Duodenal mucosa (tissue), 2 donors: Measurements from ENCODE around the gene MARK2.

ENCODE experiments used
- H3K27ac ChIP-seq: one replicate; pipeline ENCODE4 v1.7.0; 2013; ENCODE audit warnings: low read depth, low read length
- H3K27me3 ChIP-seq, 2 donors: one replicate each; pipeline ENCODE4 v1.7.0; 2013; ENCODE audit warnings: low read length in 2 of 2, control low read depth in 1 of 2; ENCODE audit not compliant: insufficient read depth in 2 of 2, control insufficient read depth in 1 of 2
- H3K36me3 ChIP-seq, 2 donors: one replicate each; pipeline ENCODE4 v1.7.0; 2013; ENCODE audit warnings: low read length in 2 of 2, control low read depth in 1 of 2; ENCODE audit not compliant: insufficient read depth in 2 of 2, control insufficient read depth in 1 of 2
- H3K4me1 ChIP-seq, 2 donors: one replicate each; pipeline ENCODE4 v1.7.0; 2013; ENCODE audit warnings: low read length in 2 of 2, control low read depth in 1 of 2; ENCODE audit not compliant: insufficient read depth in 2 of 2, control insufficient read depth in 1 of 2
- H3K4me3 ChIP-seq, 2 donors: one replicate each; pipeline ENCODE4 v1.7.0; 2013; ENCODE audit warnings: low read length in 2 of 2, low read depth in 1 of 2
- H3K9ac ChIP-seq, 2 donors: one replicate each; pipeline ENCODE4 v1.7.0; 2013; ENCODE audit warnings: low read length in 2 of 2, low read depth in 1 of 2
- H3K9me3 ChIP-seq, 2 donors: one replicate each; pipeline ENCODE4 v1.7.0; 2013; ENCODE audit warnings: low read length in 2 of 2, control low read depth in 1 of 2; ENCODE audit not compliant: control insufficient read depth in 1 of 2

Gene MARK2

GRCh38 chr11:63876616-63877015 is 37.7 kb downstream of the MARK2 start:
- H3K27me3 ChIP-seq, result no peaks in the 10 kb centered on the region
- peaks cover 11 to 12% of the 10 kb centered on the region in 2 donors for H3K36me3 ChIP-seq
- no peak overlapping the region for H3K27ac ChIP-seq
- H3K9me3 ChIP-seq, result no peaks in the 10 kb centered on the region
- H3K4me3 ChIP-seq, result no peak overlapping the region
- H3K9ac ChIP-seq, result no peak overlapping the region
- H3K4me1 ChIP-seq, result peaks cover 44% of the 10 kb centered on the region in 2 donors

GRCh38 chr11:63877658-63878241 is 38.8 kb downstream of the MARK2 start:
- Histone ChIP-seq H3K36me3 (peaks cover 11 to 12% of the 10 kb centered on the region in 2 donors), H3K9me3 (no peaks in the 10 kb centered on the region), H3K27ac (no peak overlapping the region), H3K4me3 (no peak overlapping the region), H3K4me1 (peaks cover 34 to 35% of the 10 kb centered on the region in 2 donors), H3K9ac (no peak overlapping the region), H3K27me3 (no peaks in the 10 kb centered on the region)

DNA sequence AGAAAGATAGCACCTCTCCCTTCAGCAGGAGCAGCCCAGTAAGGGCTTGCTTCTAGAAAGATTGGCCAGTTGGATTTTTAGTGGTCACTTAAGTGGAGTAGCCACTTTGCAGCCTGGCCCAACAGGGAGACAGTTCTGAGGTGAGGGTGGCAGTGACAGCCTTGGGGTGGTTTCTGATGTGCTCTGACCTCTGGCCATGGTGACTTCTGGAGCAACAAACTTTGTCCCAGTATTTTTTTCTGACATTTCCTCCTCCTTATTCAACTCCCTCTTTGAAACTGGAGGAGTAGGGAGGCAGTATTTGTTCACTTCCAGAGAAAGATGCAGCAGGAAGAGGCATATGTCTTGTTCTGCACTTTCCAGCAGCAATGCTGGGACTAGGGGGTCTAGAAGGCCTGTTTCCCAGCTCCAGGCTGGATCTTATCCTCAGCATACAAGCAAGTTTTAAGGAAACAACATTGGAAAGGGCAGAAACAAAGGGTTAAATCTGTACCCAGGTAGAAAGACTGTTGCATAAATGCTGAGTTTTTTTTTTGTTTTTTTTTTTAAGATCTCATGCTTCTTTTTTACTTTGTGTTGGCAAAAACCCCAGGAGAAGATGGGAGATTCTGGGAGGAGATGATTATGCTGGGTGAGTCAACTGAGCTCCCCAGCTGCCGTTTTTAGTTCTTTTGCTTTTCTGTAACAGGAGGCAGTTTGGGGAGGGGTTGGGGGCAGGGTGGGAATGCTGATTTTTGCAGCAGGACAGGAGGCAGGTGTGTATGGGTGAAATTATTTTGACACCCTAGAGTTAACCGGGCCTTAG is 40.9 kb downstream of the MARK2 start:
- peaks cover 35 to 43% of the 10 kb centered on the region in 2 donors for H3K4me1 ChIP-seq
- H3K36me3 ChIP-seq, result peaks cover 11 to 13% of the 10 kb centered on the region in 2 donors
- no peaks in the 10 kb centered on the region for H3K27me3 ChIP-seq
- no peak overlapping the region for H3K4me3 ChIP-seq
- H3K9ac ChIP-seq, result no peak overlapping the region
- no peak overlapping the region for H3K27ac ChIP-seq
- H3K9me3 ChIP-seq, result no peaks in the 10 kb centered on the region

DNA sequence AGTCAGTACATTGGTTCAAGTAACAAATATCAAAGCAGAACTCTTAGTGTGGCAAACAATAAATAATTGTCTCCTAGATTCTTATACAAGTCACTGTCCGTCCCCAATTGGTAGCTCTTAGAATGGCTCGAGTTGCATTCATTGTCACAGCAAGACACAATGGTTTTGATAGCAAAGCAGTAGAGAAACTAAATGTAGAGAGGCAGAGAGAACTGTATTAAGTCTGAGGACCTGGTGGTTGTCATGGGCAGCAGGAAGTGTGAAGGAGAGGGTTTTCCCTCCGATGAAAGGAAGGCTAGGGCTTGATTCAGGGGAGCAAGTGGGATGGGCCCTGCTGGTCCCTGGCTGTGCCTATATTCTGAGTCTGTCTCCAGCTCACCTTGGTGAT is 41.5 kb downstream of the MARK2 start:
- Histone ChIP-seq H3K9me3 (no peaks in the 10 kb centered on the region), H3K27ac (no peak overlapping the region), H3K27me3 (no peaks in the 10 kb centered on the region), H3K4me1 (peaks cover 36 to 44% of the 10 kb centered on the region in 2 donors), H3K9ac (no peak overlapping the region), H3K36me3 (peaks cover 11 to 12% of the 10 kb centered on the region in 2 donors), H3K4me3 (no peak overlapping the region)

- no peaks in the 10 kb centered on the region for H3K9me3 ChIP-seq
- H3K27ac ChIP-seq, result no peak overlapping the region
- peaks cover 50 to 57% of the 10 kb centered on the region in 2 donors for H3K4me1 ChIP-seq
- H3K4me3 ChIP-seq, result no peak overlapping the region
- no peak overlapping the region for H3K9ac ChIP-seq
- peaks cover 4 to 5% of the 10 kb centered on the region in 2 donors for H3K36me3 ChIP-seq
- H3K27me3 ChIP-seq, result no peaks in the 10 kb centered on the region
Measured at GRCh38 chr11:63882555-63883242, 43.8 kb downstream of the MARK2 start.

- Histone ChIP-seq H3K9me3 (no peaks in the 10 kb centered on the region), H3K36me3 (peaks cover 3 to 5% of the 10 kb centered on the region in 2 donors), H3K4me3 (no peak overlapping the region), H3K27me3 (no peaks in the 10 kb centered on the region), H3K27ac (no peak overlapping the region), H3K4me1 (peaks cover 59 to 62% of the 10 kb centered on the region in 2 donors), H3K9ac (peak overlapping the region in 1 of 2 donors; percentile 6)
Measured at GRCh38 chr11:63883791-63884190, 44.9 kb downstream of the MARK2 start.

DNA sequence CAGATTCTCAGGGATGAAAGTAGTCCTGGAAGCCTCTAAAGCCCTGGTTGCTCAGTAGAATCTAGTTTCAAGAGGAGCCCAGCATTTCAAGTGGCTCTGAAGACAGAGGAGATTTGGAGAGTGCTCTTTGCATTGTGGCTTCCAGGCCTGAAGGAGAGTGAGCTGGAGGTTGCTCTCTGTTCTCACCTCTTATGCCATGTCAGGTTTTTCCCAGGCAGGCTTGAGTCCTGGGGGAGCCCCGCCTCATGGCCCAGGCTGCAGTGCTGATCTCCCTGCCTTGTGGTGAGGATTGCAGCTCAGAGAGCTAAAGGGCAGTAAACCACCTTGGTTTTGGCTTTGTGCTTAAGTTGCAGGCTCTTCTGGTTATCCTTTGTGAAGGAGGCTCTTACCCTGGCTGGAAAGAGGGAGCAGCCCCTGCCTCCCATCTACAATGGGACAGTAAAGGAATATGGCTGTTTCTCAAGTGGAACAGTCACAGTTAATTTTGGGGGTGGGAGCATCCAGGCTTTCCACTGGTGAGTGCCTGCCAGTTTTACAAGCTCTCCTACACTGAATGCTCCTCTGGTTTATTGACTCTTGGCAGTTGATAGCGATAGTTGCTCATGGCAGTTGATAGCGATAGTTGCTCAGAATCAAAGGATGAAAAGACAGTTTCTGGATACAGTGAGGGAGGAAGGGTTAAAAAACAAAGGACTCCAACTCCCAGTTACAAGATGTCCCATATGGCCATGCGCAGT is 45.5 kb downstream of the MARK2 start:
- H3K36me3 ChIP-seq, result peaks cover 3% of the 10 kb centered on the region in 2 donors
- peaks cover 62 to 63% of the 10 kb centered on the region in 2 donors for H3K4me1 ChIP-seq
- H3K27ac ChIP-seq, result no peak overlapping the region
- peak overlapping the region in 1 of 2 donors; percentile 6 for H3K9ac ChIP-seq
- H3K9me3 ChIP-seq, result no peaks in the 10 kb centered on the region
- H3K4me3 ChIP-seq, result no peak overlapping the region
- H3K27me3 ChIP-seq, result no peaks in the 10 kb centered on the region

DNA sequence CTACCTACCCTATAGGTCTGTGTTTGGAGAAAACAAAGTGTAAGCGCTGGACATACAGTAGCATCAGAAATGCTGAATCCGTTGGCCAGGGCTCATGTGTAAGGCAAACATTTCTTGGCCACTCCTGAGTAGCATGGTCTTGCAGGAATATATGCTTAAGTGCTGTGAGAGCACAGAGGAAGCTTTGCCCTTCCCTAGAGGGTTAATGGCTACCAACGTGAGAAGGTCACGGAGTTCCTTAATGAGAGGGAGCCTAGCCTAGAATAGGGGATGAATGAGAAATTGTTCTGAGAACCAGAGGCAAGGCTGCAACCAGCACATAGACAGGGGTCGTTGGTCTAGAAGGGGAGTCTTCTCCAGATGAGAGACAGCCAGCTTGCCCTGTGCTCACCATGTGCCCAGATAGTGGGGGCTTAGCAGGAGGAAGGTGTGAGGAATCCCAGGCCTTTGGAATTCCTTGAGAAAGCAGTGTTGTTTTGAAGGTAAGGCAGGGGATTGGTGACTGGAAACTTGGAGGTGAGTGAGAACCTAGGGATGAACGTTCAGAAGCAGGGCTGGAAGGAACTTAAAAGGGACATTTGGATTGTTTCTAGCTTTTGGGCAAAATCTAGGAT is 48.6 kb downstream of the MARK2 start:
- Histone ChIP-seq H3K27me3 (no peaks in the 10 kb centered on the region), H3K9me3 (no peaks in the 10 kb centered on the region), H3K36me3 (peaks cover 0 to 9% of the 10 kb centered on the region in 2 donors), H3K27ac (peak overlapping the region; percentile 95), H3K4me1 (peaks cover 76 to 79% of the 10 kb centered on the region in 2 donors), H3K4me3 (peak overlapping the region; percentile 76 to 86), H3K9ac (peak overlapping the region; percentile 45 to 74)

GRCh38 chr11:63888170-63889086 is 49.5 kb downstream of the MARK2 start:
- Histone ChIP-seq H3K9ac (peak overlapping the region; percentile 74 to 86), H3K4me1 (peaks cover 69 to 71% of the 10 kb centered on the region in 2 donors), H3K27me3 (no peaks in the 10 kb centered on the region), H3K27ac (peak overlapping the region; percentile 95), H3K4me3 (peak overlapping the region; percentile 76 to 86), H3K36me3 (peaks cover 0 to 6% of the 10 kb centered on the region in 2 donors), H3K9me3 (no peaks in the 10 kb centered on the region)
